ENCODE results near the gene SRPRB. TPM values are rescaled to one million over a fixed set of nuclear protein-coding genes. Genes with fewer than 3 reads are reported as not detected.

The SRPRB gene
- total RNA-seq, 1 experiment from 2014 or later = 54.8 TPM

DNA sequence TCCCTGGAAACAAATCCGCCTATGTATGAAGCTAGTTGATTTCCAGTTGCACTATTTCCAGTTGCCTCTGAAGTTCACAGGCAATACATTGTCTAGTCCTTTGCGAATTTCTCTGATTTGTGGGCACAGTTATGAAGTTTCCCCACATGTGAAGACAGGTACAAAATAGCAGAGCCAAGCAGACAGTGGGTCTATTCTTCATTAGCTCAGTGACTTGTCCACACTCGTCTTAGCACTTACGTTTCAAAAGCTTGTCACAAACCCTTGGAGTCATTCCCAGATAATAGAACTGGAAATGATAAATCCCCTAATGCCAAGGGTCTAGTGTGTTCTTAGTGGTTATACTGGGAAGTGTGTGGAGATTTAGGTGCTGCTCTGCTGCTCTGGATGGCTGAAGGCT, 14.5 kb downstream of the SRPRB start:
- H3K56ac ChIP-seq (ENCODE audit: insufficient read length, low read depth, low read length) = no peak overlapping the region
- H2AK5ac ChIP-seq (ENCODE audit: insufficient read length, low read length) = no peak overlapping the region
- H3K23me2 ChIP-seq (ENCODE audit: insufficient read length, low read depth, low read length, poor library complexity, severe bottlenecking) = no peaks in the 10 kb centered on the region
- peaks cover 34 to 74% (median 54%) of the 10 kb centered on the region in 3 experiments for H3K36me3 Mint-ChIP-seq (ENCODE audit: insufficient read depth in 1 of 3, low read depth in 3 of 3)
- H3K79me1 ChIP-seq (ENCODE audit: insufficient read depth, low read depth, low read length, poor library complexity, severe bottlenecking) = no peaks in the 10 kb centered on the region
- no peak overlapping the region for H3K27ac ChIP-seq (ENCODE audit: insufficient read length, low read depth, low read length)
- H3K9me3 ChIP-seq (ENCODE audit: control insufficient read depth, low read depth, low read length) = no peaks in the 10 kb centered on the region
- H3K27ac Mint-ChIP-seq = no peak overlapping the region
- no peak overlapping the region for H3K14ac ChIP-seq (ENCODE audit: insufficient read depth, low read length)
- no peaks in the 10 kb centered on the region; the same call in 1 of the 2 replicates for H3K4me1 ChIP-seq (ENCODE audit: insufficient read depth, low read length)
- no peak overlapping the region for H2BK20ac ChIP-seq (ENCODE audit: low read depth, low read length, poor library complexity, severe bottlenecking)
- H2AFZ ChIP-seq (ENCODE audit: low read length) = no peak overlapping the region
- H3K23ac ChIP-seq (ENCODE audit: insufficient read length, low read depth, low read length) = no peak overlapping the region
- H3K18ac ChIP-seq (ENCODE audit: insufficient read length, low read depth, low read length) = no peak overlapping the region
- no peak overlapping the region for H3K4ac ChIP-seq (ENCODE audit: low read depth, low read length)
- H4K20me1 ChIP-seq (ENCODE audit: control insufficient read depth, insufficient read depth, insufficient read length) = no peaks in the 10 kb centered on the region
- H3K9me3 Mint-ChIP-seq = no peaks in the 10 kb centered on the region
- H4K8ac ChIP-seq (replicated peaks; ENCODE audit: insufficient read length, low read depth, low read length) = no peak overlapping the region
- H3K4me3 Mint-ChIP-seq = no peak overlapping the region
- H2BK15ac ChIP-seq (ENCODE audit: low read depth, low read length) = no peak overlapping the region
- no CpG with 5 or more reads among the region's 4 CpGs for WGBS (ENCODE audit: extremely low coverage, insufficient read length, low lambda C conversion rate)
- no peaks in the 10 kb centered on the region for H3K27me3 Mint-ChIP-seq (ENCODE audit: low read depth)
- H3K4me1 Mint-ChIP-seq = peaks cover 19 to 22% of the 10 kb centered on the region in 2 experiments
- TF ChIP-seq, protein P1, sequence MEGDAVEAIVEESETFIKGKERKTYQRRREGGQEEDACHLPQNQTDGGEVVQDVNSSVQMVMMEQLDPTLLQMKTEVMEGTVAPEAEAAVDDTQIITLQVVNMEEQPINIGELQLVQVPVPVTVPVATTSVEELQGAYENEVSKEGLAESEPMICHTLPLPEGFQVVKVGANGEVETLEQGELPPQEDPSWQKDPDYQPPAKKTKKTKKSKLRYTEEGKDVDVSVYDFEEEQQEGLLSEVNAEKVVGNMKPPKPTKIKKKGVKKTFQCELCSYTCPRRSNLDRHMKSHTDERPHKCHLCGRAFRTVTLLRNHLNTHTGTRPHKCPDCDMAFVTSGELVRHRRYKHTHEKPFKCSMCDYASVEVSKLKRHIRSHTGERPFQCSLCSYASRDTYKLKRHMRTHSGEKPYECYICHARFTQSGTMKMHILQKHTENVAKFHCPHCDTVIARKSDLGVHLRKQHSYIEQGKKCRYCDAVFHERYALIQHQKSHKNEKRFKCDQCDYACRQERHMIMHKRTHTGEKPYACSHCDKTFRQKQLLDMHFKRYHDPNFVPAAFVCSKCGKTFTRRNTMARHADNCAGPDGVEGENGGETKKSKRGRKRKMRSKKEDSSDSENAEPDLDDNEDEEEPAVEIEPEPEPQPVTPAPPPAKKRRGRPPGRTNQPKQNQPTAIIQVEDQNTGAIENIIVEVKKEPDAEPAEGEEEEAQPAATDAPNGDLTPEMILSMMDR (conservative IDR thresholded peaks at IDR 0.05) = no peak
- no peak overlapping the region for H2BK120ac ChIP-seq (ENCODE audit: low read depth, low read length, poor library complexity, severe bottlenecking)
- H4K91ac ChIP-seq (ENCODE audit: insufficient read length, low read depth, low read length) = no peak overlapping the region
- H3K27me3 ChIP-seq (ENCODE audit: insufficient read depth, low read length) = no peaks in the 10 kb centered on the region
- no peak overlapping the region for H3T11ph ChIP-seq (ENCODE audit: low read length)
- no peak for DNase-seq
- no peak overlapping the region for H2BK5ac ChIP-seq (ENCODE audit: insufficient read length, low read length)
- no peaks in the 10 kb centered on the region for H3K79me2 ChIP-seq (ENCODE audit: insufficient read depth, low read length)
- no peak overlapping the region for H3K9ac ChIP-seq (ENCODE audit: extremely low read depth, insufficient read length, low read length)
- H3K4me2 ChIP-seq (ENCODE audit: insufficient read depth, insufficient read length, low read length) = no peak overlapping the region
- H2BK12ac ChIP-seq (ENCODE audit: insufficient read length, low read depth, low read length) = no peak overlapping the region
- no peak overlapping the region for H4K5ac ChIP-seq (ENCODE audit: insufficient read length, low read depth, low read length)
